Stimulated activated CD8-positive, alpha-beta memory T cell treated with anti-CD3 and anti-CD28 coated beads, Interleukin-4, amount 100 ng/mL, for 4 hours (primary cell): Measurements from ENCODE around the gene OR6A2.

ENCODE experiments used
- DNase-seq, 2 donors: peaks; one replicate each; pipeline ENCODE4 v3.0.0-alpha.2; 2020; ENCODE audit warnings: low read depth in 2 of 2, low spot score in 1 of 2

The OR6A2 gene

DNA sequence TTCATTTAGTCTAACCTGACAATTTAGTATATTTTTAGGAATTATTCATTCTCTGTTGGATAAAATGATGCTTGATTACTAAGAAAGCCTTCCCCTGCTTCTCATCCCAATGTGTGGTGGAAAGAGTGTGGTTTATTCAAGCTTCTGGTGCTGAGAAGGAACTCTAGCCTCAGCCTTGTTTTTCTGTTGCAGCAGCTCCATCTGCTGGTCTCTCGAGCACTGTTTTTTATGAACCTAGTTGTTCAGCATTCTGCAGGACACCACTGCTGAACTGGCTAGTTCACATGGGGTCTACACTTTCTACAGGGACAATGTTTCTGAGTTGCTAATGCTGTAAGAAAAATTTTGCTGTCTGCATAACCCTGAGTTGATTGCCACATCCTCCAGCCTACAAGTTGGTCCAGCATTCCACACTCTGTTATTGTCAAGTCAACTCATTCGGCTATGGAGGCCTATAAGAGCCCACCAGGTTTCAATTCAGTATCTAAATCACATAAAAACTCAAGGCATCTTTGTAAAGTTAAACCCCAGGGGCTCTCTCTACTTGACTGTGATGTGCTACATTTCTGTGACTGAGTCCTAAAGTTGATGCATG, 42.0 kb downstream of the OR6A2 start:
- DNase-seq = peak; percentile 41 to 42

DNA sequence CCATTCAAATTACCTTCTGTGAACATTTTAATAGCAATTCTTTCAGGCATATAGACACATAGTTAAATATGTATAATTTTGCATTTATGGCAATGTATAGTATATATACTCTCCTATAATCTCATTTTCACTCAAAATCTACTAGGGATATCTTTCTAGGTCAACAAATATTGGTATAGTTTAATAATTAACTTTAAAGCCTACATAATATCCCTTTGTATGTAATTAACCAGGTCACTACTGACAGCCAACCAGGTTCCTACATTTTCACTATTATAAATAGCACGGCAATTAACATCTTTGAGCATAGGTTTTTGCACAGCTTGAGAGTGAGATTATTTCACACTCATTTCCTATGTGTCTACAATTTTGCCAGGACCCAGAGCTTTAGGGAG, 43.5 kb downstream of the OR6A2 start:
- no peak for DNase-seq

DNA sequence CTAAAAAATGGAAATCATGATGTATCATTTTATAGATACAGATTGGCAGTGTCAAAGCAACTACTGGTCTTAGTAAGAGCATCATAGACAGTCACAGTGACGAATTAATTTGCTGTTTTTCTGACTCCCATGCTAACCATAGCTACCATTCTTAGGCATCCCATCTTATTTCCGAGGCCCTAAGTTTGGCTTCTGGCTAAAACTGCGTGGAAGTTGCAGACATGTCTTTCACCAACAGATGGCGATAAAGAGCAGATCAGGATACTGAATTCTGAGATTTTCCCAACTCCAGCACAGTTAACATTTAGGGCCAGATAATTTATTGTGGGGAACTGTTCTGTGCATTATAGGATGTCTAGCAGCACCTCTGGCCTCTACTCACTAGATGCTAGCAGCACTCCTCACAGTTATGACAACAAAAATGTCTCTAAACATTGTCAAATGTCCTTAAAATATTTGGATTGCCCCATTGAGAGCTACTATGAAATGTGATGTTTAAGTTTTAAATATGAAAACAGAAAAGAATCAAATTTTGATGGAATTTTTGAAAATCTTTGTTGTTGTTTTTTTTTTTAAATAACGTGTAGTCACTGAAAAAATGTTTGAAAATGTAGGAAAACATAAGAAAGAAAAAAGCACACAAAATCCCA, 44.1 kb downstream of the OR6A2 start:
- DNase-seq = no peak

GRCh38 chr11:6747097-6747668, 52.3 kb downstream of the OR6A2 start:
- no peak for DNase-seq

DNA sequence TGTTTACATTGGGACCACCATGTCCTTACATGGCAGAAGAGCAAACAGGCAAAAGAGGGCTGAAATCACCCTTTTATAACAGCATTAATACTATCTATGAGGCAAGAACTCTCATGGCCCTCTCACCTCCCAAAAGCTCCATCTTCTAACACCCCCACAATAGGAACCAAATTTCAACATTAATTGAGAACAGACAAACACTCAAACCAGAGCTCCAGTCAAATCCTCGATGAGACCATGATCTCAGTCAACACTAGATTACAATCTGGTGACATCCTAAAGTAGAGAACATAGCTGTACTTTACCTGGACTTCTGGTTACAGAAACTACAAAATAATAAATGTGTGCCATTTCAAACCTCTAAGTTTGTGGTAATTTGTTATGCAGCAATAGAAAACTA, 52.9 kb downstream of the OR6A2 start:
- DNase-seq = no peak

- no peak for DNase-seq
Measured at GRCh38 chr11:6746086-6746618, 53.3 kb downstream of the OR6A2 start.

DNA sequence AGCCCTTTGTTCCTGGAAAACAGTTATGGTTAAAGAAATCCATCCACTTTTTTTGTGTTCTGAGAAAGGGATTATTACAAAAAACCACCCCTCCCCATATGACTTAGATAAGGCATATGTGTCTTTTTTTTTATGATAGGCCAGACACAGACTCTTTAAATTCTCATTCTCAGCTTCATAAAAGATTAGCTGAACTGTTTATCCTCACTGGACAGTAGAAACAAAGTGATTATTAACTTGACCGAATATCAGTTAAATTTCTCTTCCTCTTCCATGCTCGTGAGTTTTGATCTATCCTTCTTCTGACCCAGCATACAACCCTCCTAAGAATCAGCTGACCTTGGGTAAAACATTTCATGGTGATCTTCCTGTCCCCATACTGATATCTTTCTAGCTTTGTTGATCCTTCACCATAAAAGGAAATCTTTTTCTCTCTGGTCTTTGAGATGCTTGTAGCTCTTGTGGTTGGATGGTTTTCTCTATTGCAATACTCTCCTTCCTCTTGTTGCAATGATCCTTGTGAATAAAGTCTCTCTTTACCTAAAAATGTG, 53.9 kb downstream of the OR6A2 start:
- no peak for DNase-seq

DNA sequence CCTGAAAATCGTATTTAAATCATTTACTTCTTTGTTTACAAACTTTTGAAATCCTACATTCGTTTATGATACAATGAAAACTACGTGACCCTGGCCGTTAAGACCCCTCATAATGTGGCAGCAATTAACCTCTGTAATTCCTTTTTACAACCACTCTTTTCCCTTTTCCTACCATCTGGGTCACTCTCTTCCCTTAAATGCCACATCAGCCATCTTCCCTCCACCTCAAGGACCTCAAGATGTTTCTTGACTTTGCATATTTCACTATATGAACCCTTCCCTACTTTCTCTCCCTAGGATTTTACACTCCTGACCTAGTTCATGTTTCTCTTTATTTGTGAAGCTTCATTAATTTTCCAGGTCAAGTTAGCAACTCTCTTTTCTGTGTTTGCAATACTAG, 54.5 kb downstream of the OR6A2 start:
- no peak for DNase-seq

DNA sequence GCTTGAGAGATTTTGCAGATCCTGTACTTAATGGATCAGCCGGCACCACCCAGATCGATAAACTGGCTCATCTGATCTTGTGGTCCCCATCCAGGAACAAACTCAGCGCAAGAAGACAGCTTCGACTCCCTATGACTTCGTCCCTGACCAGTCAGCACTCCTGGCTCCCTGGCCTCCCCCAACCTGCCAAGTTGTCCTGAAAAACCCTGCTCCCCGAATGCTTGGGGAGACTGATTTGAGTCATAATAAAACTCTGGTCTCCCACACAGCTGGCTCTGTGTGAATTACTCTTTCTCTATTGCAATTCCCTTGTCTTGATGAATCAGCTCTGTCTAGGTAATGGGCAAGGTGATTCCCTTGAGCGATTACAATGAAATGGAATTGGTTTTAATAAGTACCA, 57.2 kb downstream of the OR6A2 start:
- no peak for DNase-seq
